ENCODE measurements around the gene ZNF524.

The ZNF524 gene

DNA sequence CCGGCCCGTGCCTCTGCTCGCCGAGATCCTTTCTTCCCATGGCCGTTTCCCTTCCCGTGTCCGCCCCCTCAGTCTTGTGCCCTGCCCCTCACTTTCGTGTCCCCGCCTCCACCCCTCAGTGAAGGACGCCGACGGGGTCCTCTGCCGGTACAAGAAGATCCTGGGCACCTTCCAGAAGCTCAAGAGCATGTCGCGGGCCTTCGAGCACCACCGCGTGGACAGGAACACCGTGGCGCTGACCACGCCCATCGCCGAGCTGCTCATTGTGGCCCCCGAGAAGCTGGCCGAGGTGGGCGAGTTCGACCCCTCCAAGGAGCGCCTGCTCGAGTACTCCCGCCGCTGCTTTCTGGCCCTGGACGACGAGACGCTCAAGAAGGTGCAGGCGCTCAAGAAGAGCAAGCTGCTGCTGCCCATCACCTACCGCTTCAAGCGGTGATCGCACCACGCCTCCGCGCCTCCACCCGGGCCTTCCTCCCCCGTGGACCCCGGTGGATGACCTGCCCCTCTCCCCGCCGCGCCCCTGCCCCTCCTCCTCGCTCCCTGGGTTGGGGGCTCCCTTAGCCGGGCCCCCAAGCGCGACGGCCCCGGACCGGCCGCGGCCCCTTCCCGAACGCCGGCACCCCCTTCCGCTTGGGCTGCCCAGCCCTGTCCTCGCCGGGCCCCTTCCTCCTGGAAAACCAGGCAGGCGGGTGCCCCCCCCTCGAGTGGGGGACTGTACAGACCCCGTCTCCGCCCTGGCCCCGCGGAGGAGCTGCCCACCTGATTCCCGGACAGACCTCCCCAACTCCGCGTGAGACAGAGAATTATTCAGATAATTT, 52.4 kb downstream of the ZNF524 start:
- no peak for DNase-seq

Measured in amygdala (tissue), 56 donors.